ENCODE results near the gene MTIF3. TPM values are rescaled to one million over a fixed set of nuclear protein-coding genes. Genes with fewer than 3 reads are reported as not detected.
A peak's percentile ranks its signal among the peaks of the same experiment; 100 is the strongest.

Gene MTIF3
- polyA plus RNA-seq, 3 donors, result 61.6 to 135 (median 86.6) TPM

- Mint-ChIP-seq H3K4me1 (peaks cover 46% of the 10 kb centered on the region), H3K9me3 (no peaks in the 10 kb centered on the region), H3K4me3 (peak overlapping the region in 1 of 2 donors; percentile 6), H3K36me3 (peaks cover 20 to 21% of the 10 kb centered on the region in 2 donors), H3K27me3 (ENCODE audit: low read depth in 3 of 3) (peaks cover 0 to 2% (median 2%) of the 10 kb centered on the region in 3 donors), H3K27ac (peak overlapping the region in 4 of 7 donors; percentile 2 to 60 (median 46))
- Histone ChIP-seq H3K4me1 (ENCODE audit: control insufficient read depth in 1 of 2, insufficient read depth in 2 of 2, low read length in 2 of 2) (peaks cover 18 to 45% of the 10 kb centered on the region in 2 donors), H3K36me3 (replicated peaks in 1 of 2; ENCODE audit: control insufficient read depth in 1 of 2, insufficient read depth in 2 of 2, low read length in 2 of 2) (peaks cover 0 to 17% of the 10 kb centered on the region in 2 donors), H2AFZ (ENCODE audit: insufficient read depth, low read depth, low read length, poor library complexity, severe bottlenecking) (peak overlapping the region; percentile 3), H3K9ac (ENCODE audit: insufficient read depth, low read length, poor library complexity, severe bottlenecking) (no peak overlapping the region), H4K20me1 (ENCODE audit: insufficient read depth, low read length) (peaks cover 24% of the 10 kb centered on the region), H3K27ac (ENCODE audit: low read depth in 1 of 2, low read length in 2 of 2) (no peak overlapping the region), H3K9me3 (replicated peaks in 1 of 2; ENCODE audit: control insufficient read depth in 1 of 2, insufficient read depth in 1 of 2, low read length in 2 of 2) (no peaks in the 10 kb centered on the region), H3K79me2 (ENCODE audit: insufficient read depth, low read length) (peaks cover 63% of the 10 kb centered on the region), H3K4me2 (replicated peaks; ENCODE audit: extremely low read depth, low read length, poor library complexity, severe bottlenecking) (peak overlapping the region; percentile 7), H3K4me3 (replicated peaks in 1 of 3; ENCODE audit: low read depth in 2 of 3, low read length in 3 of 3) (no peak overlapping the region), H3K27me3 (ENCODE audit: control insufficient read depth in 2 of 2, insufficient read depth in 2 of 2, low read length in 2 of 2) (no peaks in the 10 kb centered on the region)
- no peak for TF ChIP-seq CTCF (IDR thresholded peaks at IDR 0.05)
- intact Hi-C loops (cut with micrococcal nuclease), result no loop called here
- DNase-seq, result no peak
- no CpG with 5 or more reads among the region's 7 CpGs for WGBS (ENCODE audit: insufficient coverage)
Observed at GRCh38 chr13:27446986-27447583, 3.3 kb downstream of the MTIF3 start.

- Histone ChIP-seq H3K27ac (ENCODE audit: low read depth in 1 of 2, low read length in 2 of 2) (no peak overlapping the region), H3K9me3 (replicated peaks in 1 of 2; ENCODE audit: control insufficient read depth in 1 of 2, insufficient read depth in 1 of 2, low read length in 2 of 2) (no peaks in the 10 kb centered on the region), H3K9ac (ENCODE audit: insufficient read depth, low read length, poor library complexity, severe bottlenecking) (no peak overlapping the region), H3K4me2 (replicated peaks; ENCODE audit: extremely low read depth, low read length, poor library complexity, severe bottlenecking) (no peak overlapping the region), H3K4me3 (replicated peaks in 1 of 3; ENCODE audit: low read depth in 2 of 3, low read length in 3 of 3) (no peak overlapping the region), H3K79me2 (ENCODE audit: insufficient read depth, low read length) (peaks cover 51% of the 10 kb centered on the region), H3K36me3 (replicated peaks in 1 of 2; ENCODE audit: control insufficient read depth in 1 of 2, insufficient read depth in 2 of 2, low read length in 2 of 2) (peaks cover 24 to 53% of the 10 kb centered on the region in 2 donors), H3K4me1 (ENCODE audit: control insufficient read depth in 1 of 2, insufficient read depth in 2 of 2, low read length in 2 of 2) (peaks cover 0 to 17% of the 10 kb centered on the region in 2 donors), H2AFZ (ENCODE audit: insufficient read depth, low read depth, low read length, poor library complexity, severe bottlenecking) (no peak overlapping the region), H3K27me3 (ENCODE audit: control insufficient read depth in 2 of 2, insufficient read depth in 2 of 2, low read length in 2 of 2) (no peaks in the 10 kb centered on the region), H4K20me1 (ENCODE audit: insufficient read depth, low read length) (peaks cover 30% of the 10 kb centered on the region)
- Mint-ChIP-seq H3K27ac (peak overlapping the region in 1 of 7 donors; percentile 44), H3K4me1 (peaks cover 30% of the 10 kb centered on the region), H3K4me3 (no peak overlapping the region), H3K27me3 (ENCODE audit: low read depth in 3 of 3) (peaks cover 0 to 1% (median 0%) of the 10 kb centered on the region in 3 donors), H3K9me3 (peaks cover 0 to 3% (median 0%) of the 10 kb centered on the region in 7 donors), H3K36me3 (peaks cover 50 to 56% of the 10 kb centered on the region in 2 donors)
- TF ChIP-seq CTCF (IDR thresholded peaks at IDR 0.05), result no peak
- WGBS (ENCODE audit: insufficient coverage), result 83% methylated on average over 4 of the region's 7 CpGs
- intact Hi-C loops (cut with micrococcal nuclease), result no loop called here
- DNase-seq, result no peak
Observed at GRCh38 chr13:27442797-27443196, 7.6 kb downstream of the MTIF3 start.

Measured in CD14-positive monocyte (primary cell).